Lower lobe of right lung (tissue), 2 donors: Measurements from ENCODE around the gene FMN1. TPM values are rescaled to one million over a fixed set of nuclear protein-coding genes. Genes with fewer than 3 reads are reported as not detected.

ENCODE experiments used
- ATAC-seq, 2 donors: fragments of 200-7000 bp; cut with Tn5 transposase; one replicate each; pipeline ENCODE4 v1.9.1; 2020 to 2022; ENCODE audit warnings: mild to moderate bottlenecking in 2 of 2, moderate library complexity in 2 of 2
- DNase-seq: peaks from one replicate; pipeline ENCODE4 v3.0.0-alpha.2; 2020
- H3K27ac ChIP-seq: fragments of 200-600 bp; one replicate; pipeline ENCODE4 v1.8.0; 2022
- H3K27me3 ChIP-seq: fragments of 200-600 bp; one replicate; pipeline ENCODE4 v1.8.0; 2022; ENCODE audit warnings: low read depth
- H3K36me3 ChIP-seq: fragments of 200-600 bp; one replicate; pipeline ENCODE4 v1.8.0; 2022; ENCODE audit warnings: mild to moderate bottlenecking
- H3K4me1 ChIP-seq: fragments of 200-600 bp; one replicate; pipeline ENCODE4 v1.8.0; 2022
- H3K4me3 ChIP-seq: fragments of 200-600 bp; one replicate; pipeline ENCODE4 v1.8.0; 2022; ENCODE audit warnings: mild to moderate bottlenecking
- H3K9me3 ChIP-seq: fragments of 200-600 bp; one replicate; pipeline ENCODE4 v1.8.0; 2022
- intact Hi-C: fragments of 100-400 bp; cut with DNase I; formaldehyde crosslinking; loops from one replicate; pipeline ENCODE4 v1.11.0; 2022
- total RNA-seq: library from RNA; stranded (reverse); fragmentation: NEBNext Ultra II Directional; extraction: Animal tissue kit (Norgen Biotek cat#: 25700); gene quantifications from one replicate; pipeline ENCODE4 v1.2.1, GENCODE V29; 2021
- TF ChIP-seq, protein P1 (sequence below): fragments of 200-600 bp; IDR thresholded peaks from one replicate; pipeline ENCODE4 v1.8.0; 2022; ENCODE audit warnings: antibody characterized with exemption, mild to moderate bottlenecking
- donor health status: DM: no; HTN: yes; CAD: no; lungs with severe emphysema.

FMN1 gene
- total RNA-seq, 1 donor from 2014 or later: 38.8 TPM

- no peak overlapping the region for H3K27ac ChIP-seq
- no peak overlapping the region for H3K4me3 ChIP-seq
- intact Hi-C loops: no loop called here
- no peaks in the 10 kb centered on the region for H3K4me1 ChIP-seq
- TF ChIP-seq, protein P1, sequence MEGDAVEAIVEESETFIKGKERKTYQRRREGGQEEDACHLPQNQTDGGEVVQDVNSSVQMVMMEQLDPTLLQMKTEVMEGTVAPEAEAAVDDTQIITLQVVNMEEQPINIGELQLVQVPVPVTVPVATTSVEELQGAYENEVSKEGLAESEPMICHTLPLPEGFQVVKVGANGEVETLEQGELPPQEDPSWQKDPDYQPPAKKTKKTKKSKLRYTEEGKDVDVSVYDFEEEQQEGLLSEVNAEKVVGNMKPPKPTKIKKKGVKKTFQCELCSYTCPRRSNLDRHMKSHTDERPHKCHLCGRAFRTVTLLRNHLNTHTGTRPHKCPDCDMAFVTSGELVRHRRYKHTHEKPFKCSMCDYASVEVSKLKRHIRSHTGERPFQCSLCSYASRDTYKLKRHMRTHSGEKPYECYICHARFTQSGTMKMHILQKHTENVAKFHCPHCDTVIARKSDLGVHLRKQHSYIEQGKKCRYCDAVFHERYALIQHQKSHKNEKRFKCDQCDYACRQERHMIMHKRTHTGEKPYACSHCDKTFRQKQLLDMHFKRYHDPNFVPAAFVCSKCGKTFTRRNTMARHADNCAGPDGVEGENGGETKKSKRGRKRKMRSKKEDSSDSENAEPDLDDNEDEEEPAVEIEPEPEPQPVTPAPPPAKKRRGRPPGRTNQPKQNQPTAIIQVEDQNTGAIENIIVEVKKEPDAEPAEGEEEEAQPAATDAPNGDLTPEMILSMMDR: no peak
- no peaks in the 10 kb centered on the region for H3K9me3 ChIP-seq
- ATAC-seq (no peak), DNase-seq (no peak)
- H3K36me3 ChIP-seq: no peaks in the 10 kb centered on the region
- H3K27me3 ChIP-seq: peaks cover 6% of the 10 kb centered on the region
Measured at GRCh38 chr15:33236841-33237509, 42.5 kb upstream of the FMN1 start.

DNA sequence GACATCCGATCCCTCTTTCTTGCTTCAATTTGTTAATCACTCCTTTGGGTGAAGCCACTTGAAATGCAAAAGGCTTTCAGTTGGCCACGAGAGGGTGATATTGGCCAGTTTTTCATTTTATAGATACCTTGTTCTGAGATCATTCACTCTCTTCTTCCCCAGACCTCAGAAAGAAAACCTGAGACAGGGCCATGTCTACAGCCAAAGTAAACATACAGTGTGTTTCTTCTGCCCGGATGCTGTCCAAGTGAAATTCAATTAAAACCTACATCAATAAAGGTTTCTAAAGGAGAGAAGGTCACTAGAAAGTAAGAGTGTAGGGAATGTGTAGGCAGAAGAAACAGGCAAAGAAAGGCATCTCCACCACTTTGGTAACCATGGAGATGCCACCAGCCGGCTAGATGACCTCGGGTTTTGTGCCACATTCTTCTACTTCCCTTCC lies 39.5 kb upstream of the FMN1 start:
- ATAC-seq (no peak), DNase-seq (no peak)
- intact Hi-C loops: no loop called here
- Histone ChIP-seq H3K27ac (no peak overlapping the region), H3K4me3 (no peak overlapping the region), H3K9me3 (no peaks in the 10 kb centered on the region), H3K36me3 (no peaks in the 10 kb centered on the region), H3K27me3 (peaks cover 6% of the 10 kb centered on the region), H3K4me1 (no peaks in the 10 kb centered on the region)
- TF ChIP-seq, protein P1: peak; percentile 39

- DNase-seq (no peak), ATAC-seq (peak; percentile 83 to 84)
- Histone ChIP-seq H3K27me3 (no peaks in the 10 kb centered on the region), H3K4me1 (no peaks in the 10 kb centered on the region), H3K4me3 (no peak overlapping the region), H3K36me3 (no peaks in the 10 kb centered on the region), H3K27ac (no peak overlapping the region), H3K9me3 (no peaks in the 10 kb centered on the region)
- intact Hi-C loops: no loop called here
- TF ChIP-seq, protein P1: peak; percentile 48
Measured at GRCh38 chr15:33226559-33227181, 32.2 kb upstream of the FMN1 start.

DNA sequence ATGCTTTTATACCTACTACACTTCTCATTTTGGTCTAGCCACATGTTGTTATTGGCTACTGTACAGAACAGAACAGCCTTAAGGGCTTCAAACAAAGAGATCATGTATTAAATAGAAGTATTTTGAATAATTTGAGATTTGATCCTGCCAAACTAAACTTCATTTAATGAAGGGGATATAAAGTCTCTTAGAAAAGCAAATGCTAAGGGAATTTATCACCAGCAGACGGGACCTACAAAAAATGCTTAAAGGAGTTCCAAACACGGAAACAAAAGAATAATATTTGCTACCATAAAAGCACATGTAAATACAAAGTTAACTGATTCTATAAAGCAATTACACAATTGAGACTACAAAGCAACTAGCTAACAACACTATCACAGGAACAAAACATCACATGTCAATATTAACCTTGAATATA lies 23.6 kb upstream of the FMN1 start:
- H3K9me3 ChIP-seq: no peaks in the 10 kb centered on the region
- no peak overlapping the region for H3K27ac ChIP-seq
- H3K4me3 ChIP-seq: no peak overlapping the region
- H3K36me3 ChIP-seq: no peaks in the 10 kb centered on the region
- DNase-seq: no peak
- ATAC-seq: no peak
- TF ChIP-seq, protein P1: no peak
- intact Hi-C loops: no loop called here
- no peaks in the 10 kb centered on the region for H3K4me1 ChIP-seq
- no peaks in the 10 kb centered on the region for H3K27me3 ChIP-seq

DNA sequence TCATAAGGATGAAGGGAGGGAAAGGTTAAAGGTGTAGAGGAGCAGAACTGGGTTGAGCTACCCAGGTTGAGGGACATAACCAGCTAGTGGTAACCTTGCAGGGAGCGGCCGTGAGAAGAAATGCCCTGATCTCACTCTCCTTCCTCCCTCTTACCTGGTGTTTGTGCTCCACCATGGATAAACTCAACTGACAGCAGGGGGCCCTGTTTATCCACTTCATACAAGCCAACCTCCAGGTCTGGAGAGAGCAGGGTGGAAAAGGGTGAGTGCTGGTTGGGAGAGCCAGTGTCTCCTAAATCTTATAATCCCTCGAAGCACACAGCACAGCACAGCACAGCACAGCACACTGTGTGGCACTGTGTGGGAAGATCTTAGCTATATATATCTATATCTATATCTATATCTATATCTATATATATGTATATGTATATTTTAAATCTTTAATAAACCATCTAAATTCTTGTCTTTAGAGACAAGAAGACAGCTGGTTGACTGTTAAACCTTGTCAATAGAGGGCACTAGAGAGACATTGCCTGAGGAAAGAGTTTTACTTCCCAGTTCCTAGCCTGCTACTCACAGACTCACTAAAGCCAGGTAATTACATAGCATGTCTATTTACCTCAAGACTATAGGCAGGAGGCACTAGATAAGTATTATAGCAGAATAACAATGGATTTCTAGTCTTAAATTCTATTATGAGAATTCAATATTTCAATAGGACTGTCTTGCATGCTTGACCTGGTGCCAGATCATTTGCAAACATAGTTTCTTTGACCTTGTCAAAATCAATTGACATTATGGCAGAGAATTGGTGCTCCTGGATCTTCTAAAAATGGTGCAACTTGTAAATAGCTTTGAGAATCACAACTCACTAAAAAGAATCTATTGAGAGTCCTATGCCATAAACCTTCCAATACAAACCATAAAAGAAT lies 21.7 kb upstream of the FMN1 start:
- no peaks in the 10 kb centered on the region for H3K4me1 ChIP-seq
- H3K9me3 ChIP-seq: no peaks in the 10 kb centered on the region
- no peak overlapping the region for H3K4me3 ChIP-seq
- no peaks in the 10 kb centered on the region for H3K36me3 ChIP-seq
- peak; percentile 55 to 72 for ATAC-seq
- TF ChIP-seq, protein P1: peak; percentile 40
- DNase-seq: no peak
- H3K27ac ChIP-seq: no peak overlapping the region
- no peaks in the 10 kb centered on the region for H3K27me3 ChIP-seq
- intact Hi-C loops: no loop called here
